A549 (cell line): Measurements from ENCODE around the gene NRGN.

ENCODE experiments used
- CTCF ChIP-seq: fragments of >200 bp; sonication (Bioruptor Twin); formaldehyde crosslinking; IDR thresholded peaks from 3 replicates; pipeline ENCODE4 v1.5.1; 2016
- MAZ ChIP-seq: fragments of 150-350 bp; IDR thresholded peaks from 2 replicates; pipeline ENCODE4 v1.6.1; 2014; ENCODE audit warnings: antibody characterized with exemption, low read depth, low read length, borderline replicate concordance
- POLR2A ChIP-seq: IDR thresholded peaks from 2 replicates; pipeline ENCODE4 v1.6.1; 2012; ENCODE audit warnings: mild to moderate bottlenecking, low read length
- POLR2AphosphoS2 ChIP-seq: conservative IDR thresholded peaks from 2 replicates; pipeline ENCODE4 v1.6.1; 2012; ENCODE audit warnings: low read length, improper control_type of control experiment, inconsistent platforms
- REST ChIP-seq: fragments of 200-600 bp; sonication (generic); IDR thresholded peaks from 2 replicates; pipeline ENCODE4 v1.6.1; 2016; ENCODE audit warnings: antibody characterized with exemption, mild to moderate bottlenecking, moderate library complexity
- RFX5 ChIP-seq: fragments of 450-650 bp; IDR thresholded peaks from 2 replicates; pipeline ENCODE4 v1.7.1; 2014; ENCODE audit warnings: antibody characterized with exemption, mild to moderate bottlenecking, moderate library complexity
- TF ChIP-seq, protein P1 (sequence below): fragments of >200 bp; sonication (Bioruptor Twin); formaldehyde crosslinking; IDR thresholded peaks from 3 replicates; pipeline ENCODE4 v1.6.1; 2016
- TF ChIP-seq, protein P2 (sequence below): fragments of >200 bp; sonication (Bioruptor Twin); formaldehyde crosslinking; IDR thresholded peaks from 2 replicates; pipeline ENCODE4 v1.6.1; 2016
- TF ChIP-seq, protein P3 (sequence below): fragments of 250-450 bp; sonication (Bioruptor Pico); IDR thresholded peaks from 2 replicates; pipeline ENCODE4 v1.5.0; 2021; ENCODE audit warnings: mild to moderate bottlenecking, moderate library complexity, borderline replicate concordance

DNA sequence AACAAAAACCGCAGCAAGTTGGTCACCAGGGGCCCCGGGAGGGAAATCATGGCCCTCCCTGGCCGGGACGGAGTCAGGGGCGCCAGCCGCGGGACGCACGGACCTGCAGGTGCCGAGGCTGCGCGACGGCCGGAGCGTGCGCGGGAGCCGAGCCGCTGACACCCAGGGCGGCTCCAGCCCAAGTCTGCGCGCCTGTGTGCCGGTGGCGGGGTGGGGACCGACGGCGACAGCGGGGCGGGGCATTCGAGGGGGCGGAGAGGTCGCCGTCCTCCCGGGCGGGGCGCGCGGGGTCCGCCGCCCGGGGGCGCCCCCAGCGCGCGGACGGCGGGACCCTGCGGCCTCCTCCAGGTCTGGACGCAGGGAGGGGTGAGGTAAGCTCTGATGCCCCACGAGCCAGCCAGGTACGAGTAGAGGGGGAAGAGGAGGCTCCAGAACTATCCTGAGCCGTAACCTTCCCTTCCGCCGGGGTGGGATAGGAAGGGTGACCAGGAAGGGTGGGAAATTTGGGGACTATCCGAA is 22.4 kb downstream of the NRGN start, which contains the start of gene ESAM:
- TF ChIP-seq CTCF, result 0 out of 3 replicates have a peak, but pooled peaks have one; percentile 6
- TF ChIP-seq, protein P1, sequence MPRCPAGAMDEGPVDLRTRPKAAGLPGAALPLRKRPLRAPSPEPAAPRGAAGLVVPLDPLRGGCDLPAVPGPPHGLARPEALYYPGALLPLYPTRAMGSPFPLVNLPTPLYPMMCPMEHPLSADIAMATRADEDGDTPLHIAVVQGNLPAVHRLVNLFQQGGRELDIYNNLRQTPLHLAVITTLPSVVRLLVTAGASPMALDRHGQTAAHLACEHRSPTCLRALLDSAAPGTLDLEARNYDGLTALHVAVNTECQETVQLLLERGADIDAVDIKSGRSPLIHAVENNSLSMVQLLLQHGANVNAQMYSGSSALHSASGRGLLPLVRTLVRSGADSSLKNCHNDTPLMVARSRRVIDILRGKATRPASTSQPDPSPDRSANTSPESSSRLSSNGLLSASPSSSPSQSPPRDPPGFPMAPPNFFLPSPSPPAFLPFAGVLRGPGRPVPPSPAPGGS, result no peak
- no peak for TF ChIP-seq MAZ
- TF ChIP-seq POLR2AphosphoS2, result no peak
- TF ChIP-seq POLR2A, result peak; percentile 24; the same call in 1 of the 2 replicates
- TF ChIP-seq, protein P2, sequence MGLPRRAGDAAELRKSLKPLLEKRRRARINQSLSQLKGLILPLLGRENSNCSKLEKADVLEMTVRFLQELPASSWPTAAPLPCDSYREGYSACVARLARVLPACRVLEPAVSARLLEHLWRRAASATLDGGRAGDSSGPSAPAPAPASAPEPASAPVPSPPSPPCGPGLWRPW, result no peak
- TF ChIP-seq, protein P3, sequence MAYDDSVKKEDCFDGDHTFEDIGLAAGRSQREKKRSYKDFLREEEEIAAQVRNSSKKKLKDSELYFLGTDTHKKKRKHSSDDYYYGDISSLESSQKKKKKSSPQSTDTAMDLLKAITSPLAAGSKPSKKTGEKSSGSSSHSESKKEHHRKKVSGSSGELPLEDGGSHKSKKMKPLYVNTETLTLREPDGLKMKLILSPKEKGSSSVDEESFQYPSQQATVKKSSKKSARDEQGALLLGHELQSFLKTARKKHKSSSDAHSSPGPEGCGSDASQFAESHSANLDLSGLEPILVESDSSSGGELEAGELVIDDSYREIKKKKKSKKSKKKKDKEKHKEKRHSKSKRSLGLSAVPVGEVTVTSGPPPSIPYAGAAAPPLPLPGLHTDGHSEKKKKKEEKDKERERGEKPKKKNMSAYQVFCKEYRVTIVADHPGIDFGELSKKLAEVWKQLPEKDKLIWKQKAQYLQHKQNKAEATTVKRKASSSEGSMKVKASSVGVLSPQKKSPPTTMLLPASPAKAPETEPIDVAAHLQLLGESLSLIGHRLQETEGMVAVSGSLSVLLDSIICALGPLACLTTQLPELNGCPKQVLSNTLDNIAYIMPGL, result no peak
- no peak for TF ChIP-seq RFX5
- no peak for TF ChIP-seq REST
